Fibroblast of upper back skin (primary cell): ENCODE results near the gene NT5E.
"Not testable (repeated sequence)": the region's sequence is repeated elsewhere in the genome, so short reads cannot be mapped to it uniquely, and the experiment has no call there.

Experiments used
- DNase-seq: peaks from one replicate; pipeline ENCODE4 v3.0.0-alpha.2; 2013

Gene NT5E

DNA sequence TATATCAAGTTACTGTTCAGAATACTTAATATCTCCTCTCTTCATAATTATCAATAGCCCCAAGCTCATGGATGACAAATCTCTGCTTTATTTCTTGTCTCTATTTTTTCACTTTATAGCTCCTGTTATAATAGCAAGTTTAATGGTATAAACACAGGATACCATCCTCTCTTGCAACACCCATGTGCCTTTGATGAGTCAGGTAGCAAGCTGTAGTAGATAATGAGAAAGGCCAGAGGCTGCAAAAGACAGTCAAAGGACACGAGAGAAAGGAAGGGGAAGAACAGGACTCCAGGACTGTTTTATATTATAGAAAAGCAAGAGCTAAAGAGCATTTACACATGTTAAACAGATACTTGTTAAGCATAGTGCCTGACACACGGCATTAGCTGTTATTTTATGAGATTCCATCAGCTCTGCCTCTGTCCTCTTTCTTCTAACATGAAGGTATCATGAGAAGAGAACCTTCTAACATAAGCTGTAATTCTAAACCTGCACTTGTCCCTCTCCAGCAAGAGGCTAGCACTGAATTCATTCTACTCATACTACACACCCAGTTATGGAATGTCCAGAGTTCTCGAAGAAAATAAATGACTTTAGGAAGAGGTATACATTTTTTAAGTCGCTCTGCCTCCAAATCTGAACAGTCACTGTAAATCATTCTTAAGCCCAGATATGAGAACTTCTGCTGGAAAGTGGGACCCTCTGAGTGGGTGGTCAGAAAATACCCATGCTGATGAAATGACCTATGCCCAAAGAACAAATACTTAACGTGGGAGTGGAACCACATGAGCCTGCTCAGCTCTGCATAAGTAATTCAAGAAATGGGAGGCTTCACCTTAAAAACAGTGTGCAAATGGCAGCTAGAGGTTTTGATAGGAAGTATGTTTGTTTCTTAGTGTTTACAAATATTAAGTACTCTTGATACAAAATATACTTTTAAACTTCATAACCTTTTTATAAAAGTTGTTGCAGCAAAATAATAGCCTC, 45.0 kb downstream of the NT5E start:
- no peak for DNase-seq

DNA sequence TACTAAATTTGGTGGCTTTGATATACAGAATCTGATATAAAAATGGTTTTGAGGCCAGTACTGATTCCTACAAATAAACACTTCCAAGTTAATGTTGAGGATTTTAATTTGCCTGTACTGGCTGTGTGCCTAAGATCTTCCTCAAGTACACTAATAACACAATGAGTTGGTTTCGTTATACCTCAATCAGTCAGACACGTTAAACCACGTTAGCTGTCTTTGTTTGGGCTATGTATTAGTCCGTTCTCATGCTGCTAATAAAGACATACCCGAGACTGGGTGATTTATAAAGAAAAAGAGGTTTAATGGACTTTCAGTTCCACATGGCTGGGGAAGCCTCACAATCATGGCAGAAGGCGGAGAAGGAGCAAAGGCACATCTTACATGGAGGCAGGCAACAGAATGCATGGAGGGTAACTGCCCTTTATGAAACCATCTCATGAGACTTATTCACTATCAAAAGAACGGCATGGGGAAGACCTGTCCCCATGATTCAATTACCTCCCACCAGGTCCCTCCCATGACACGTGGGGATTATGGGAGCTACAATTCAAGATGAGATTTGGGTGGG, 46.2 kb downstream of the NT5E start:
- DNase-seq: no peak

DNA sequence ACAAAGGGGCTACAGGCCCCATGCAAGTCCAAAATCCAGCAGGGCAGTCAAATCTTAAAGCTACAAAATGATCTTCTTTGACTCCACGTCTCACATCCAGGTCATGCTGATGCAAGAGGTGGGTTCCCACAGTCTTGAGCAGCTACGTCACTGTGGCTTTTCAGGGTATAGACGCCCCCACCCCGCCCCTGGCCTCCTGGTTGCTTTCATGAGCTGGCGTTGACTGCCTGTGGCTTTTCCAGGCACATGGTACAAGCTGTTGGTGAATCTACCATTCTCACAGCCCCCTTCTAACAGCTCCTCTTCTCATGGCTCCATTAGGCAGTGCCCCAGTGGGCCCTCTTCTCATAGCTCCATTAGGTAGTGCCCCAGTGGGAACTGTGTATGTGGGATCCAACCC, 47.0 kb downstream of the NT5E start:
- no peak for DNase-seq

DNA sequence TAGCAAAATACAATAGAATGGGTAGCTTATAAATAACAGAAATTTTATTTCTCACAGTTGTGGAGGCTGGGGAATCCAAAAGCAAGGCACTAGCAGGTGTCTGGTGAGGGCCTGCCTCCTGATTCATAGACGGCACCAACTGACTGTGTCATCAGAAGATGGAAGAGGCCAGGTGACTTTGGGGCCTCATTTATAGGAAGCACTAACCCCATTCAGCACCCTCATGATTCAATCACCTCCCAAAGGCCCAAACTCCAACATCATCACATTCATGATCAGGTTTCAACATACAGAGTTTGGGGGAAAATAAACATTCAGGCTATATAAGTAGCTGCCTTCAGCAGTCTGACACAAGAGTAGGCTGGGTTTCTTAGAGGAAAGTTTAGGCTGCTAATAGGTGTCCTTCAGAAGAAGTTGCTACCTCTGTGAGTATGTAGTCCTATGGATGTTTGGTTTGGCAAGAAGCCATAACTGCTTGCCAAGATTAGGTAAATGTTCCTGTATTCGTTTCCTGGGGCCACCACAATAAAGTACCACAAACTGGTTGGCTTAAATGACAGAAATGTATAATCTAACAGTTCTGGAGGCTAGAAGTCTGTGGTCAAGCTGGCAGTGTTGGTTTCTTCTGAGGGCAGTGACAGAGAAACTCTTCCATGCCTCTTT, 48.8 kb downstream of the NT5E start:
- DNase-seq: peak; percentile 25

DNA sequence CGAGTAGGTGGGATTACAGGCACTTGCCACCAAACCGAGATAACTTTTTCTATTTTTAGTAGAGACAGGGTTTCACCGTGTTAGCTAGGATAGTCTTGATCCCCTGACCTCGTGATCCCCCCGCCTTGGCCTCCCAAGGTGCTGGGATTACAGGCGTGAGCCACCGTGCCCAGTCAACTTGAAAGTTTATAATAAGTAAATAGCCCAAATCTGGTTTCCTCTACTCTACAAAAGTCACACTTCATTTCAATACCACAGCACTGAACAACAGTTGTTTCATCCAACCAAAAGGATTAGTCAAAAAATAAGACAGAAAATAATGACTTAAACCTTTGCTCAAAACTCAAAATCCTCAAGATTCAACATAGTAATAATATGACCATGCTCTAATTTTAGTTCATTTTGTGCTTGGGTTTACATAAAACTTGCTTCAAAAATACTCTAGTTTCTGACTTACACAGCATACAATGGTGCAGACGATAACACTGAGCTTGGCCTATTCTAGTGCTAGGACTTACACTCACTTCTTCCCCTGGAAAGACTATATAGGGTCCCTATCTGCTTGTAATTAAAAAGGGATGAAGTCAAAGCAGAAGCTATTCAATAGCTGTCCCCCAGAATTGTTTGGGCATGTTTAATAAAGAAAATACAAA, 56.7 kb downstream of the NT5E start:
- DNase-seq: no peak

DNA sequence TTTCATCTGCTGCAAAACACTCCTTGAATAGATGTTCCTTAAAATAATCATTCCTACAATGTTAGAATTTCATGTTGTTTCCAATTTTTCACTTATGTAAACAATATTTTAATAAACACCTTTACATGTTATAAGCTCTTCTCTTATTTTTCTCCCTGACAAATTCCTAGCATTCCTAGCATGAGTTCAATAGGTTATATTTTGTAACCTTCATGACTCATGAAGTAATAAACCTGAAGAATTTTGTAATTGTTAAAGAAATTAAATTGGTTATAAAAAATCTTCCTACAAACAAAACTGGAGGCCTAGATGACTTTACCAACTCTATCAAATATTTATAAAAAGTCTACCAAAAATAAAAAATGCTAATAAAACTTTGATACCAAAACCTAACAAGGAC, 66.3 kb downstream of the NT5E start:
- DNase-seq: peak; percentile 18

DNA sequence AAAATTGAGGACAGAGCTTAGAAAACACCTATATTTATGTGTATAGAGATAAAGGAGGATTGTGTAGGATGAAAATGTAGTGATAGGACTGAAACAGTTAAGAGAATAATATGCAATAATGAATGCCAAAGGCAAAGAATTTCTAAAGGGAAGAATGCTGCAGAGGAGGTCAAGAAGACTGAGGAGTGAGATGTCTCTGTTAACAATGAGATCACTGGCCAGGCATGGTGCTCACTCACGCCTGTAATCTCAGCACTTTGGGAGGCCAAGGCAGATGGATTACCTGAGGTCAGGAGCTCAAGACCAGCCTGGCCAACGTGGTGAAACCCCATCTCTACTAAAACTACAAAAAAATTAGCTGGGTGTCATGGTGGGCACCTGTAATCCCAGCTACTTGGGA, 74.4 kb downstream of the NT5E start:
- DNase-seq: not testable (repeated sequence)

DNA sequence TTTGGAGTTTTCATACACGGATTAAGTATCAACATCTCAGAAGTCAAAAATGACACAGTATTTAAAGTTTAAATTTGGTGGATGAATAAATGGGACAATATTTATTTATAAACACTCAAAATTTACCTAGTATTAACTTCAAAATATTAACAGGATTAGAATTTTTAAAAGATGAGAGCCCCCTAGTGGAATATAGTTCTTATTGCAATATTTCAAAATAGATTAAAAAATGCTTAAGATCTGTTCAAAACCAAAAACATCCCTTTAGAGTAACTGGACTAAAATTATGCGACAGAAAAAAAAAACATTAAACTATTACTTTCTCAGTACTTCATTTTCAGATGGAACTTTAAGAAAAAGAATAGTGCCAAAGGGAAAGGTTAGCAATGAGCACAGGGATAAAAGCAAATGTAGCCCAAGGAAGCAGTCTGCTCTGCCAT, 87.2 kb downstream of the NT5E start:
- peak; percentile 19 for DNase-seq

DNA sequence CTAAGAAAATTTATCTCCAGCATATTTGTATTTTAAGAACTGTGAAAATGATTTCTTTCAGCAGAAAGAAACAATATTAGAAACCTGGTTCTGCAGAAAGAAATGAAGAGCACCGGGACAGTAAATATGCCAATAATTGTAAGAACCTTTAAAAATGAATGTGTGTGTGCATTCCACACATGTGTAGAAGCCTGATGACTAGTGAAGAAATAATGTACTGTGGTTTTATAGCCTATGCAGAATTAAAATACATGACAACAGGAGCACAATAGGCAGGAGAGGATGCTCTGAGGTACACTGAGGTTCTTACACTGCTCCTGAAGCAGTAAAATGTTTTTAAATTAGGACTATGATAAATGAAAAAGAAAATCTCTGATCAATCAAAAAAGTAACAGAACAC, 94.9 kb downstream of the NT5E start:
- DNase-seq: peak; percentile 56
